Measurements from ENCODE around the gene DHCR24. TPM values are rescaled to one million over a fixed set of nuclear protein-coding genes. Genes with fewer than 3 reads are reported as not detected.

The DHCR24 gene
- total RNA-seq, 1 donor from 2014 or later = 9.9 TPM

- Histone ChIP-seq H3K36me3 (ENCODE audit: control insufficient read depth in 3 of 3, insufficient read depth in 3 of 3, low read length in 3 of 3) (no peaks in the 10 kb centered on the region), H3K9me3 (ENCODE audit: control insufficient read depth in 3 of 3, low read length in 3 of 3) (no peaks in the 10 kb centered on the region), H3K27me3 (ENCODE audit: control insufficient read depth in 3 of 3, insufficient read depth in 3 of 3, low read length in 3 of 3) (peaks cover 11 to 20% (median 14%) of the 10 kb centered on the region in 3 donors)
Observed at GRCh38 chr1:54805981-54806381, 81.0 kb downstream of the DHCR24 start.

DNA sequence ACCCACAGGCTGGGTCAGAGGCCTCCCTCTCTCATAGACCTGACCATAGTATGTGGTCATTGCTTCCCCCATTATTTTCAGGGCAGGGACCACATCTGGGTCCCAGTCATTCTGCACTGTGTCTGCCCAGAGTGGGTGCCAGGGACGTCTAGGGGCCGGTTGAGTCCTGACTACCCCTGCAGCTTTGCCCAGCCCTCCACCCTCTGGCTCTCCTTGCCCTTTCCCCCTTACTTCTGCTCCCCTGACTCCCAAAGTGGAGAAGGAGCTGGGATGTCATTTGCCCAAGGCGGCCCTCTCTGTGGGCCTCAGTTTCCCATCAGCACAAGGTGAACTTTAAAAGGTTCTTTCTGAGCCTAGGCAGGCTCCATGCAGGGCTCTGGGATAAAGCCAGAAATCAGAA is 81.5 kb downstream of the DHCR24 start:
- Histone ChIP-seq H3K9ac (ENCODE audit: low read depth in 1 of 3, low read length in 3 of 3) (no peak overlapping the region), H3K4me1 (ENCODE audit: control insufficient read depth in 3 of 3, insufficient read depth in 3 of 3, low read length in 3 of 3) (peaks cover 7 to 16% (median 8%) of the 10 kb centered on the region in 3 donors), H3K4me3 (ENCODE audit: low read length in 3 of 3) (no peak overlapping the region), H3K27ac (ENCODE audit: low read depth, low read length) (no peak overlapping the region), H3K36me3 (ENCODE audit: control insufficient read depth in 3 of 3, insufficient read depth in 3 of 3, low read length in 3 of 3) (no peaks in the 10 kb centered on the region), H3K27me3 (ENCODE audit: control insufficient read depth in 3 of 3, insufficient read depth in 3 of 3, low read length in 3 of 3) (peaks cover 12 to 24% (median 16%) of the 10 kb centered on the region in 3 donors), H3K9me3 (ENCODE audit: control insufficient read depth in 3 of 3, low read length in 3 of 3) (no peaks in the 10 kb centered on the region)

More at GRCh38 chr1:54805981-54806381, 81.0 kb downstream of the DHCR24 start:
- no peak overlapping the region for H3K27ac ChIP-seq (ENCODE audit: low read depth, low read length)
- peaks cover 6 to 13% (median 6%) of the 10 kb centered on the region in 3 donors for H3K4me1 ChIP-seq (ENCODE audit: control insufficient read depth in 3 of 3, insufficient read depth in 3 of 3, low read length in 3 of 3)
- no peak overlapping the region for H3K4me3 ChIP-seq (ENCODE audit: low read length in 3 of 3)
- no peak overlapping the region for H3K9ac ChIP-seq (ENCODE audit: low read depth in 1 of 3, low read length in 3 of 3)

DNA sequence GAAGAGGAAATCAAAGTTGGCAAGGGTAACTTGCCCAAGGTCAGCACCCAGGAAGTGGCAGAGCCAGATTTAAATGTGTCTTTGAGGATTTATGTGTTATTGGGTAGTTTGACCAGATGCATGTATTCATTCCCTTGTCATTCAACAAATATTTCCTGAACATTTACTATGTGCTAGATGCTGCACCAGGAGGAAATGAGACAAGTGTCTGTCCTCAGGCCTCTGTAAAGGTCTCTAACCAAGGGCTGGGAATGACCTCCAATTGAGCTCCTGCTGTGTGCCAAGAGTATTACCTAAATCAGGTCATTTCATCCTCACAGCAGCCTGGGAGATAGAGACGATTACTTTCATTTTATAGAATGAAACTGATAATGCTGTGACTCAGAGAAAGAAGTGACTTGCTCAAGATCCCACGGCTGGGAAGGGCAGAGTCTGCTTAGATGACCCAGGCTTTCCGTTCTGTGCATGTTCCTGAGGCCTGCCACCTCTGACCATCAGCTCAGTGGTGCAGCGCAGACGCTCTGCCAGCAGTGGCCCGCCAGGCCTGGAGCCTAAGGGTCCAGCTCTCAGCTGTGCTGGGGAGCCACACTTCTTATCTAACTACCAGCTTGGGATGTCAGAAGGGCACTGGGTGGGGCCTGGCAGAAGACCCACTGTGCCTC is 82.4 kb downstream of the DHCR24 start:
- no peaks in the 10 kb centered on the region for H3K9me3 ChIP-seq (ENCODE audit: control insufficient read depth in 3 of 3, low read length in 3 of 3)
- H3K36me3 ChIP-seq (ENCODE audit: control insufficient read depth in 3 of 3, insufficient read depth in 3 of 3, low read length in 3 of 3) = no peaks in the 10 kb centered on the region
- no peak overlapping the region for H3K4me3 ChIP-seq (ENCODE audit: low read length in 3 of 3)
- H3K4me1 ChIP-seq (ENCODE audit: control insufficient read depth in 3 of 3, insufficient read depth in 3 of 3, low read length in 3 of 3) = peaks cover 5 to 16% (median 8%) of the 10 kb centered on the region in 3 donors
- H3K9ac ChIP-seq (ENCODE audit: low read depth in 1 of 3, low read length in 3 of 3) = no peak overlapping the region
- H3K27ac ChIP-seq (ENCODE audit: low read depth, low read length) = no peak overlapping the region
- peaks cover 12 to 24% (median 18%) of the 10 kb centered on the region in 3 donors for H3K27me3 ChIP-seq (ENCODE audit: control insufficient read depth in 3 of 3, insufficient read depth in 3 of 3, low read length in 3 of 3)

DNA sequence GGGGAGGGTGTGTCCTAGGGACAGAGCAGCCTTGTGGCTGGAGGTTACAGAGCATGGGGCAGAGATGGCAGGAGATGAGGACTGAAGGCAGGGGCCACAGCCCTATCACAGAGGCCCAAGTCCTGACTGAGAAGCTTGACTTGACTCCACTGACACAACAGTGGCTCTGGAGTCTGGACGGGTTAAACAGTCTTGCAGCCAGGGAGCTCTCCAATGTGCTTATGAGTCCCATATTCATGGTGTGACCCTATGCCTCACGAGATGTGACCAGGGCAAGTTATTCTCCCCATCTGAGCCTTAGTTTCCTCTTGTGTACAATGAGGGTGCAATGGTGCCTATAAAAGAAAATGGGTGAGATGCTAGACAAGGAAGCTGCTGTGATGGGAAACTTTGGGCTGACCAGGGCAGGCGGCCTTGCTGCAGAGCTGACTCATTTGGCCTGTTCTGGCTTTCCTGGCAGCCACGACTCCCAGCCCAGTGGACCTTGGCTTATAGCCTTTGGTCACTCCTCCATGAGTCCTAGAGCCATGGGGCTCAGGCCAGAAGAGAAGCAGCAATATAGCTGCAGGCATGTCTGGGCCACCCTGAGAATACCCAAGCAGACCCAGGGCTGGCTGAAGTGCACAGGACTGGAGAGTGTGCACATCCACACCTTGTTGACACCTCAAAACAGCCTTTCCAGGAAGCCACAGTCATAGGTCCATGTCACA is 83.1 kb downstream of the DHCR24 start:
- peaks cover 5 to 16% (median 8%) of the 10 kb centered on the region in 3 donors for H3K4me1 ChIP-seq (ENCODE audit: control insufficient read depth in 3 of 3, insufficient read depth in 3 of 3, low read length in 3 of 3)
- H3K27ac ChIP-seq (ENCODE audit: low read depth, low read length) = no peak overlapping the region
- H3K27me3 ChIP-seq (ENCODE audit: control insufficient read depth in 3 of 3, insufficient read depth in 3 of 3, low read length in 3 of 3) = peaks cover 12 to 28% (median 18%) of the 10 kb centered on the region in 3 donors
- H3K4me3 ChIP-seq (ENCODE audit: low read length in 3 of 3) = no peak overlapping the region
- H3K9ac ChIP-seq (ENCODE audit: low read depth in 1 of 3, low read length in 3 of 3) = no peak overlapping the region
- H3K36me3 ChIP-seq (ENCODE audit: control insufficient read depth in 3 of 3, insufficient read depth in 3 of 3, low read length in 3 of 3) = no peaks in the 10 kb centered on the region
- no peaks in the 10 kb centered on the region for H3K9me3 ChIP-seq (ENCODE audit: control insufficient read depth in 3 of 3, low read length in 3 of 3)

DNA sequence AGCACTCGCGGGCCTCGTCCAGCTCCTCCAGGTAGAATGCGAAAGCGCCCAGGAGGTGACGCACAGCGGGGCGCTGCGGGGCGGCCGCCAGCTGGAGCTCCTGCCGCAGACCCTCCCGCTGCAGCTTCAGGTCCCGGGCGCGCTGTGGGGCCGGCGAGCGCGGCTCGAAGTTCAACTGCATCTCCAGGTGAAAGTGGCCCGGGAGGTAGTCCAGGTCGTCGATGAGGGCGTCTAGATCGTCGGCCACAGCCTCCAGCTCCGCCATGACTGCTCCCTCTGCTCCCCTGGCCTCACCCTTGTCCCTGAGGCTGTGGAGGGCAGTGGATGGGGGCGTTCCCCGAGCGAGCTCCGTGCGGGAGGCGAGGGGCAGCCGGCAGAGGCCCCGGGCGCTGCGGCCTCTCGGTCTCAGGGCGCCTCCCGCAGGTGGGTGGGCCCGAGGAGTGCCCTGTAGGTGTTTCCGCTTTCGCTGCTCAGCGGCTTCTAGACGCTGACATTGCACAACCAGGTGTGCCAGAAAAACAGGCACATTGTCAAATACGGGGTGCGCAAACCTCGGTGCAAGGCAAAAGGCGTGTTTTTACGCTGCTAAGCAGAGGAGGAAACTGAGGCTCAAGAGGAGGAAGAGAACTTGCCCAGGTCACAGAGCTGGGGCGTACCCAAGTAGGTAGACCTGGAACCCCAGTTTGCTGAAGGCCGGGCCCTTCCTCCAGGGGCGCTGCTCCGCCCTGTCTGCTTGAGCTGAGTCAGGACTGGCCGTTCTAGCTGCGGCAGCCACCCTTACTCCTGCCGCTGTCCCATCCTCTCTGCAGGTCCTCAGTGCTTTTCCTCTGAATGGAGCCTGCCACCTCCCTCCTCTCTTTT is 85.9 kb downstream of the DHCR24 start, which contains the start of gene TTC22:
Gene TTC22 (minus strand): TSS at position 425 of the 861 bp plus-strand sequence. CDS start 160 bp downstream, at position 265.
- peaks cover 12 to 28% (median 20%) of the 10 kb centered on the region in 3 donors for H3K27me3 ChIP-seq (ENCODE audit: control insufficient read depth in 3 of 3, insufficient read depth in 3 of 3, low read length in 3 of 3)
- H3K4me1 ChIP-seq (ENCODE audit: control insufficient read depth in 3 of 3, insufficient read depth in 3 of 3, low read length in 3 of 3) = peaks cover 5 to 16% (median 8%) of the 10 kb centered on the region in 3 donors
- no peaks in the 10 kb centered on the region for H3K9me3 ChIP-seq (ENCODE audit: control insufficient read depth in 3 of 3, low read length in 3 of 3)
- no peak within 1 kb of the TSS for H3K27ac ChIP-seq (ENCODE audit: low read depth, low read length)
- H3K4me3 ChIP-seq (ENCODE audit: low read length in 3 of 3) = peak within 1 kb of the TSS in 2 of 3 donors; percentile 29 to 43
- H3K36me3 ChIP-seq (ENCODE audit: control insufficient read depth in 3 of 3, insufficient read depth in 3 of 3, low read length in 3 of 3) = no peaks in the 10 kb centered on the region
- H3K9ac ChIP-seq (ENCODE audit: low read depth in 1 of 3, low read length in 3 of 3) = peak within 1 kb of the TSS; percentile 16 to 32 (median 27)

- no peak overlapping the region for H3K27ac ChIP-seq (ENCODE audit: low read depth, low read length)
- H3K9me3 ChIP-seq (ENCODE audit: control insufficient read depth in 3 of 3, low read length in 3 of 3) = no peaks in the 10 kb centered on the region
- no peak overlapping the region for H3K9ac ChIP-seq (ENCODE audit: low read depth in 1 of 3, low read length in 3 of 3)
- no peak overlapping the region for H3K4me3 ChIP-seq (ENCODE audit: low read length in 3 of 3)
- no peaks in the 10 kb centered on the region for H3K36me3 ChIP-seq (ENCODE audit: control insufficient read depth in 3 of 3, insufficient read depth in 3 of 3, low read length in 3 of 3)
- H3K27me3 ChIP-seq (ENCODE audit: control insufficient read depth in 3 of 3, insufficient read depth in 3 of 3, low read length in 3 of 3) = peaks cover 12 to 28% (median 20%) of the 10 kb centered on the region in 3 donors
- H3K4me1 ChIP-seq (ENCODE audit: control insufficient read depth in 3 of 3, insufficient read depth in 3 of 3, low read length in 3 of 3) = peaks cover 5 to 16% (median 8%) of the 10 kb centered on the region in 3 donors
Observed at GRCh38 chr1:54800041-54800898, 86.7 kb downstream of the DHCR24 start.

Other genes starting within 250 kb of the DHCR24 start
- gene MROH7, start 245.4 kb downstream of the DHCR24 start, total RNA-seq = 1.6 TPM
- gene TTC4, start 171.3 kb downstream of the DHCR24 start, total RNA-seq = 18.8 TPM
- 5.2 TPM for gene PARS2, start 122.7 kb downstream of the DHCR24 start, total RNA-seq
- gene TTC22, start 85.9 kb downstream of the DHCR24 start, total RNA-seq = not detected
- gene TMEM61, start 93.4 kb upstream of the DHCR24 start, total RNA-seq = not detected
- not detected for gene BSND, start 111.7 kb upstream of the DHCR24 start, total RNA-seq
- gene PCSK9, start 152.4 kb upstream of the DHCR24 start, total RNA-seq = 3.1 TPM